Aorta (tissue), 5 donors: Measurements from ENCODE around the gene MOV10L1. TPM values are rescaled to one million over a fixed set of nuclear protein-coding genes. Genes with fewer than 3 reads are reported as not detected.
A peak's percentile ranks its signal among the peaks of the same experiment; 100 is the strongest.
"Not testable (repeated sequence)": the region's sequence is repeated elsewhere in the genome, so short reads cannot be mapped to it uniquely, and the experiment has no call there.

ENCODE experiments used
- ATAC-seq: fragments of 200-7000 bp; cut with Tn5 transposase; one replicate; pipeline ENCODE4 v1.9.1; 2022; ENCODE audit warnings: moderate library complexity; ENCODE audit not compliant: low FRiP score
- DNase-seq, 2 donors: peaks; one replicate each; pipeline ENCODE4 v3.0.0-alpha.2; 2020
- H3K27ac ChIP-seq, 2 donors: one replicate each; pipeline ENCODE4 v1.5.1; 2013; ENCODE audit warnings: low read length in 2 of 2, mild to moderate bottlenecking in 2 of 2, moderate library complexity in 2 of 2, control low read depth in 1 of 2, inconsistent platforms in 1 of 2, low read depth in 1 of 2
- H3K27me3 ChIP-seq, 2 donors: one replicate each; pipeline ENCODE4 v1.6.1; 2013; ENCODE audit warnings: control low read depth in 1 of 2, low read length in 1 of 2, mild to moderate bottlenecking in 1 of 2, moderate library complexity in 1 of 2; ENCODE audit not compliant: insufficient read depth in 2 of 2, control insufficient read depth in 1 of 2
- H3K36me3 ChIP-seq, 2 donors: one replicate each; pipeline ENCODE4 v1.6.1; 2013; ENCODE audit warnings: control low read depth in 1 of 2, low read length in 1 of 2, mild to moderate bottlenecking in 1 of 2; ENCODE audit not compliant: insufficient read depth in 2 of 2, control insufficient read depth in 1 of 2
- H3K4me1 ChIP-seq, 2 donors: one replicate each; pipeline ENCODE4 v1.6.1; 2013; ENCODE audit warnings: low read length in 2 of 2, control low read depth in 1 of 2, mild to moderate bottlenecking in 1 of 2, moderate library complexity in 1 of 2; ENCODE audit not compliant: insufficient read depth in 2 of 2, control insufficient read depth in 1 of 2
- H3K4me3 ChIP-seq, 2 donors: one replicate each; pipeline ENCODE4 v1.5.1; 2013; ENCODE audit warnings: low read length in 2 of 2, control low read depth in 1 of 2, mild to moderate bottlenecking in 1 of 2
- H3K9me3 ChIP-seq: one replicate; pipeline ENCODE4 v1.6.1; 2013; ENCODE audit warnings: mild to moderate bottlenecking, low read length; ENCODE audit not compliant: control insufficient read depth
- WGBS, 2 donors: extraction: QIAGEN DNeasy Blood & Tissue Kit; methylation state at CpG; one replicate each; pipeline ENCODE4 v1.1.7; 2013; 5-methylcytosine and 5-hydroxymethylcytosine counted together
- intact Hi-C, 2 donors: fragments of 100-400 bp; cut with DNase I; formaldehyde crosslinking; loops; one replicate each; pipeline versions ENCODE4 v1.14.2 to v1.15.0; 2022
- polyA plus RNA-seq, 2 donors: library from polyadenylated mRNA; stranded (reverse); fragments of 200-250 nt; gene quantifications; one replicate each; pipeline ENCODE4 v1.2.3, GENCODE V29; 2013
- total RNA-seq, 2 donors: library from RNA; stranded (reverse); fragmentation: NEBNext Ultra II Directional; extraction: Animal tissue kit (Norgen Biotek cat#: 25700); gene quantifications; one replicate each; pipeline ENCODE4 v1.2.1, GENCODE V29; 2021
- donor health status: healthy with polysubstance abuse.
- donor health status: Bipolar disorder and iron deficiency.
- donor health status: DM: no; HTN: no; CAD: no.
- donor health status: DM: no; HTN: no; CAD: no.
- donor health status: DM: yes; HTN: yes; CAD: no.

The MOV10L1 gene
- total and polyA plus RNA-seq, 4 donors: 0.10 to 4.2 (median 2.4) TPM

- Histone ChIP-seq H3K27me3 (no peaks in the 10 kb centered on the region), H3K36me3 (peaks cover 0 to 2% of the 10 kb centered on the region in 2 donors), H3K9me3 (no peaks in the 10 kb centered on the region), H3K4me3 (peak overlapping the region; percentile 72 to 92), H3K4me1 (no peaks in the 10 kb centered on the region), H3K27ac (no peak overlapping the region)
- DNase-seq: no peak
- WGBS, 2 donors: 2 to 4% methylated on average over 101 to 115 of the region's 115 CpGs
- no peak for ATAC-seq
- intact Hi-C loops: loop anchor here in 1 of 2 donors (10.0 kb wide), 2 partner anchors 237 to 277 kb away; partner anchors contain the start of gene PIM3
Measured at GRCh38 chr22:50201191-50202129, 111.7 kb downstream of the MOV10L1 start.

- Histone ChIP-seq H3K36me3 (peaks cover 0 to 2% of the 10 kb centered on the region in 2 donors), H3K9me3 (no peaks in the 10 kb centered on the region), H3K27ac (no peak overlapping the region), H3K4me3 (peak overlapping the region in 1 of 2 donors; percentile 72), H3K27me3 (no peaks in the 10 kb centered on the region), H3K4me1 (no peaks in the 10 kb centered on the region)
- DNase-seq (no peak), ATAC-seq (no peak)
- 73 to 86% methylated on average over 13 of the region's 13 CpGs for WGBS, 2 donors
- intact Hi-C loops: loop anchor here in 1 of 2 donors (10.0 kb wide), 2 partner anchors 237 to 277 kb away; partner anchors contain the start of gene PIM3
Measured at GRCh38 chr22:50202130-50202666, 112.4 kb downstream of the MOV10L1 start.

GRCh38 chr22:50203288-50203687 lies 113.5 kb downstream of the MOV10L1 start:
- ATAC-seq: no peak
- 99 to 100% methylated on average over 1 of the region's 1 CpG for WGBS, 2 donors
- Histone ChIP-seq H3K36me3 (no peaks in the 10 kb centered on the region), H3K9me3 (no peaks in the 10 kb centered on the region), H3K4me3 (no peak overlapping the region), H3K27me3 (no peaks in the 10 kb centered on the region), H3K4me1 (no peaks in the 10 kb centered on the region), H3K27ac (no peak overlapping the region)
- intact Hi-C loops: loop anchor here in 1 of 2 donors (10.0 kb wide), 2 partner anchors 238 to 278 kb away; partner anchors contain the start of gene PIM3
- DNase-seq: no peak

- DNase-seq: no peak
- H3K27me3 ChIP-seq: no peaks in the 10 kb centered on the region
- H3K4me1 ChIP-seq: no peaks in the 10 kb centered on the region
- intact Hi-C loops: loop anchor here in 1 of 2 donors (10.0 kb wide), 2 partner anchors 240 to 280 kb away; partner anchors contain the start of gene PIM3
- H3K4me3 ChIP-seq: no peak overlapping the region
- H3K9me3 ChIP-seq: no peaks in the 10 kb centered on the region
- H3K27ac ChIP-seq: no peak overlapping the region
- WGBS, 2 donors: 94% methylated on average over 7 of the region's 7 CpGs
- no peaks in the 10 kb centered on the region for H3K36me3 ChIP-seq
- no peak for ATAC-seq
Measured at GRCh38 chr22:50204571-50204970, 114.8 kb downstream of the MOV10L1 start.

- H3K9me3 ChIP-seq, H3K27me3 ChIP-seq, H3K36me3 ChIP-seq, ATAC-seq, H3K4me3 ChIP-seq, H3K4me1 ChIP-seq, DNase-seq, H3K27ac ChIP-seq: not testable (repeated sequence)
- WGBS, 2 donors: 91% methylated on average over 9 of the region's 9 CpGs
- intact Hi-C loops: loop anchor here (5.0 to 10.0 kb wide), 4 partner anchors 53 to 280 kb away; partner anchors contain the start of gene PIM3 (in 1 of the 2)
Measured at GRCh38 chr22:50204998-50205397, 115.2 kb downstream of the MOV10L1 start.

- Histone ChIP-seq H3K4me3 (no peak overlapping the region), H3K36me3 (no peaks in the 10 kb centered on the region), H3K27me3 (no peaks in the 10 kb centered on the region), H3K9me3 (no peaks in the 10 kb centered on the region), H3K27ac (no peak overlapping the region), H3K4me1 (no peaks in the 10 kb centered on the region)
- ATAC-seq (no peak), DNase-seq (no peak)
- intact Hi-C loops: loop anchor here (5.0 to 10.0 kb wide), 4 partner anchors 54 to 281 kb away; partner anchors contain the start of gene PIM3 (in 1 of the 2)
- 91 to 93% methylated on average over 38 to 45 of the region's 45 CpGs for WGBS, 2 donors
Measured at GRCh38 chr22:50205781-50206569, 116.2 kb downstream of the MOV10L1 start.

- no peak overlapping the region for H3K27ac ChIP-seq
- H3K27me3 ChIP-seq: no peaks in the 10 kb centered on the region
- ATAC-seq: no peak
- intact Hi-C loops: loop anchor here (5.0 to 10.0 kb wide), 4 partner anchors 54 to 282 kb away; partner anchors contain the start of gene PIM3 (in 1 of the 2)
- peaks cover 0 to 2% of the 10 kb centered on the region in 2 donors for H3K36me3 ChIP-seq
- WGBS, 2 donors: 40 to 42% methylated on average over 10 of the region's 10 CpGs
- H3K4me3 ChIP-seq: no peak overlapping the region
- no peaks in the 10 kb centered on the region for H3K9me3 ChIP-seq
- DNase-seq: peak in 1 of 2 donors; percentile 66
- no peaks in the 10 kb centered on the region for H3K4me1 ChIP-seq
Measured at GRCh38 chr22:50206599-50206998, 116.8 kb downstream of the MOV10L1 start.
